H1 (cell line): ENCODE data around the gene PTPRC. TPM values are rescaled to one million over a fixed set of nuclear protein-coding genes. Genes with fewer than 3 reads are reported as not detected.

Experiments
- HDAC2 ChIP-seq, 2 experiments: fragments of 300-600 bp in 1 of 2; sonication (generic) in 1 of 2; IDR thresholded peaks; 2 replicates each; pipeline ENCODE4 v1.6.1; 2011 to 2012; ENCODE audit warnings: low read depth in 2 of 2, low read length in 2 of 2, mild to moderate bottlenecking in 2 of 2, moderate library complexity in 2 of 2, borderline replicate concordance in 1 of 2, inconsistent platforms in 1 of 2
- RNF2 ChIP-seq: fragments of 200-900, 300-1000 bp; sonication (generic); IDR thresholded peaks from 2 replicates; pipeline ENCODE4 v1.7.1; 2016; ENCODE audit warnings: borderline replicate concordance, low read depth, mild to moderate bottlenecking, antibody characterized with exemption, low read length; ENCODE audit not compliant: poor library complexity, severe bottlenecking; ENCODE audit errors: missing control alignments
- polyA plus RNA-seq, 7 experiments: library from polyadenylated mRNA; depleted of rRNA in 3 of 7; stranded (reverse) in 5 of 7; unstranded in 2 of 7; fragments of >200 nt in 5 of 7; fragments of 200-250 nt in 2 of 7; gene quantifications; 1 replicate in 5 of 7; 2 replicates in 1 of 7; 4 replicates in 1 of 7; pipeline versions ENCODE4 v1.2.1 to v1.2.3, GENCODE V29; 2011 to 2013; ENCODE audit warnings: missing spikeins in 2 of 7, mixed read lengths in 2 of 7
- total RNA-seq: library from RNA; stranded (reverse); fragmentation: NEBNext Ultra II Directional; extraction: Animal tissue kit (Norgen Biotek cat#: 25700); gene quantifications from 2 replicates; pipeline ENCODE4 v1.2.1, GENCODE V29; 2021
- TF ChIP-seq, protein P1 (sequence below): IDR thresholded peaks from 2 replicates; pipeline ENCODE4 v1.6.1; 2012; ENCODE audit warnings: low read length, inconsistent platforms

PTPRC gene
- total and polyA plus RNA-seq, 2 of the 8 experiments (the other 6 are each of a cell fraction or from before 2014, with no cell fraction given): 0.05 TPM; not detected in 1

DNA sequence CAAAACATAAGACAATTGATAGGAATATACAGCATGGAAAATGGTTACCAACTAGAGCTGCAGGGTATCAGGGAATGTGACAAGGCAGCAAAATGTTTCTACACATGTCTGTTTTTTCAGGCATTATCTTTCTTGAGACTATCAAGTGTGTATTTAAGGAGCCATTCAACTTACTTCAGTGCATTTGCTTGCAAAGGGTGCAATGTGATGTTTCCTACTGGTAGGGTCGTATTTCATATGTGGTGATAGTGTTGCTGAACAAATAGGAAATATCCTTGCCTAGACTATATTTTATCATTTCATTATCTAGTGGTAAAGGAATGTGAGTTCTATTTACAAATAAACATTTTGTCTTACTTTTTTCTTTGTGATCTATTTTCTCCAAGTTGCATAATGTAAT, 42.4 kb downstream of the PTPRC start (continued):
- TF ChIP-seq RNF2 (no peak), HDAC2 (IDR thresholded peaks at IDR 0.05; ENCODE audit: borderline replicate concordance in 1 of 2, low read depth in 2 of 2, low read length in 2 of 2) (no peak)
- TF ChIP-seq, protein P1, sequence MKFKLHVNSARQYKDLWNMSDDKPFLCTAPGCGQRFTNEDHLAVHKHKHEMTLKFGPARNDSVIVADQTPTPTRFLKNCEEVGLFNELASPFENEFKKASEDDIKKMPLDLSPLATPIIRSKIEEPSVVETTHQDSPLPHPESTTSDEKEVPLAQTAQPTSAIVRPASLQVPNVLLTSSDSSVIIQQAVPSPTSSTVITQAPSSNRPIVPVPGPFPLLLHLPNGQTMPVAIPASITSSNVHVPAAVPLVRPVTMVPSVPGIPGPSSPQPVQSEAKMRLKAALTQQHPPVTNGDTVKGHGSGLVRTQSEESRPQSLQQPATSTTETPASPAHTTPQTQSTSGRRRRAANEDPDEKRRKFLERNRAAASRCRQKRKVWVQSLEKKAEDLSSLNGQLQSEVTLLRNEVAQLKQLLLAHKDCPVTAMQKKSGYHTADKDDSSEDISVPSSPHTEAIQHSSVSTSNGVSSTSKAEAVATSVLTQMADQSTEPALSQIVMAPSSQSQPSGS: no peak
